H1 (cell line): ENCODE data around the gene PIAS1. TPM values are rescaled to one million over a fixed set of nuclear protein-coding genes. Genes with fewer than 3 reads are reported as not detected.

Source experiments
- CTCF ChIA-PET: fragments of 300-600 bp; sonication (Branson Sonifier 250); formaldehyde crosslinking; loops from one replicate; lab custom pipeline; 2021; ENCODE audit not compliant: partially characterized antibody; lab: Charles Lee
- POLR2A ChIA-PET: fragments of 300-600 bp; sonication (Branson Sonifier 250); formaldehyde crosslinking; loops from one replicate; lab custom pipeline; 2021; ENCODE audit warnings: inconsistent platforms; ENCODE audit not compliant: partially characterized antibody; lab: Charles Lee
- DNase-seq, 2 experiments: peaks; one replicate each; pipeline versions ENCODE4 v3.0.0 to v3.0.0-alpha.2; 2010 to 2022; ENCODE audit warnings: low spot score in 2 of 2, low read depth in 1 of 2, mixed read lengths in 1 of 2
- FAIRE-seq: peaks from 2 replicates; lab custom pipeline; 2011; peaks lifted over from hg19 to GRCh38; lab: Jason Lieb, UNC
- H2AFZ ChIP-seq: 2 replicates; pipeline ENCODE4 v1.8.1; 2012; ENCODE audit warnings: low read length, inconsistent platforms
- H2AK5ac ChIP-seq: 2 replicates; pipeline ENCODE4 v1.6.1; 2013; ENCODE audit warnings: low read depth, low read length
- H2BK120ac ChIP-seq: replicated peaks from 2 replicates; pipeline ENCODE3; 2013; ENCODE audit warnings: low read depth, low read length, inconsistent platforms
- H2BK12ac ChIP-seq: 2 replicates; pipeline ENCODE4 v1.6.1; 2013; ENCODE audit warnings: low read depth, low read length
- H2BK15ac ChIP-seq: 2 replicates; pipeline ENCODE4 v1.6.1; 2013; ENCODE audit warnings: low read length
- H2BK20ac ChIP-seq: 2 replicates; pipeline ENCODE4 v1.6.1; 2013; ENCODE audit warnings: low read length
- H2BK5ac ChIP-seq: 2 replicates; pipeline ENCODE4 v1.6.1; 2013; ENCODE audit warnings: low read depth, low read length
- H3K14ac ChIP-seq: 2 replicates; pipeline ENCODE4 v1.6.1; 2013; ENCODE audit warnings: inconsistent platforms; ENCODE audit not compliant: insufficient read length
- H3K18ac ChIP-seq: 2 replicates; pipeline ENCODE4 v1.6.1; 2013; ENCODE audit warnings: low read length; ENCODE audit errors: extremely low read depth
- H3K23ac ChIP-seq: 2 replicates; pipeline ENCODE4 v1.6.1; 2013; ENCODE audit warnings: inconsistent platforms; ENCODE audit not compliant: insufficient read length
- H3K23me2 ChIP-seq: 2 replicates; pipeline ENCODE4 v1.6.1; 2013; ENCODE audit warnings: low read depth, low read length
- H3K27ac ChIP-seq: 2 replicates; pipeline ENCODE4 v1.6.1; 2011; ENCODE audit warnings: low read depth, low read length, inconsistent platforms
- H3K27me3 ChIP-seq, 4 experiments: replicated peaks in 1 of 4; 1 replicate in 1 of 4; 2 replicates in 3 of 4; pipeline versions ENCODE4 v1.6.1 to v1.8.1; 2011 to 2013; ENCODE audit warnings: low read length in 3 of 4, mild to moderate bottlenecking in 3 of 4, inconsistent platforms in 2 of 4, mixed read lengths in 2 of 4, moderate library complexity in 1 of 4; ENCODE audit not compliant: control insufficient read depth in 3 of 4, insufficient read depth in 3 of 4; ENCODE audit errors: extremely low read depth in 1 of 4
- H3K36me3 ChIP-seq, 4 experiments: 2 replicates each; pipeline versions ENCODE4 v1.6.1 to v1.8.1; 2011 to 2013; ENCODE audit warnings: mild to moderate bottlenecking in 4 of 4, low read length in 3 of 4, moderate library complexity in 2 of 4, control low read depth in 1 of 4, inconsistent platforms in 1 of 4; ENCODE audit not compliant: insufficient read depth in 4 of 4, control insufficient read depth in 2 of 4
- H3K4ac ChIP-seq: replicated peaks from 2 replicates; pipeline ENCODE3; 2013; ENCODE audit warnings: low read length, low read depth, mixed read lengths, inconsistent platforms; ENCODE audit not compliant: insufficient read length
- H3K4me1 ChIP-seq, 4 experiments: replicated peaks in 1 of 4; 1 replicate in 1 of 4; 2 replicates in 3 of 4; pipeline versions ENCODE4 v1.6.1 to v1.8.1; 2011 to 2013; ENCODE audit warnings: low read length in 3 of 4, inconsistent platforms in 2 of 4, mixed read lengths in 1 of 4; ENCODE audit not compliant: insufficient read depth in 4 of 4, control insufficient read depth in 3 of 4
- H3K4me2 ChIP-seq, 2 experiments: 2 replicates each; pipeline versions ENCODE4 v1.6.1 to v1.8.1; 2011 to 2013; ENCODE audit warnings: low read depth in 2 of 2, low read length in 2 of 2, control low read depth in 1 of 2, inconsistent platforms in 1 of 2, mild to moderate bottlenecking in 1 of 2; ENCODE audit not compliant: insufficient read depth in 1 of 2
- H3K4me3 ChIP-seq, 4 experiments: fragments of 200-600, 300-600 bp in 1 of 4; sonication (generic), shearing (Covaris generic), sonication (Bioruptor Twin) in 1 of 4; 2 replicates each; pipeline versions ENCODE4 v1.5.1 to v1.8.1; 2011 to 2016; ENCODE audit warnings: low read length in 4 of 4, low read depth in 3 of 4, control low read depth in 2 of 4, inconsistent platforms in 2 of 4, mild to moderate bottlenecking in 2 of 4, mixed read lengths in 1 of 4, moderate library complexity in 1 of 4; ENCODE audit not compliant: insufficient read depth in 2 of 4; ENCODE audit errors: extremely low read depth in 1 of 4
- H3K56ac ChIP-seq: replicated peaks from 2 replicates; pipeline ENCODE3; 2013; ENCODE audit warnings: low read depth, mild to moderate bottlenecking, mixed read lengths, low read length, inconsistent platforms; ENCODE audit not compliant: insufficient read length
- H3K79me1 ChIP-seq: 2 replicates; pipeline ENCODE4 v1.6.1; 2013; ENCODE audit warnings: low read depth, low read length, control low read depth
- H3K79me2 ChIP-seq, 2 experiments: 2 replicates each; pipeline versions ENCODE4 v1.6.1 to v1.8.1; 2012 to 2013; ENCODE audit warnings: low read length in 2 of 2, mild to moderate bottlenecking in 2 of 2, inconsistent platforms in 1 of 2; ENCODE audit not compliant: insufficient read depth in 2 of 2, control insufficient read depth in 1 of 2
- H3K9ac ChIP-seq, 4 experiments: replicated peaks in 1 of 4; 1 replicate in 1 of 4; 2 replicates in 3 of 4; pipeline versions ENCODE4 v1.6.1 to v1.8.1; 2011 to 2013; ENCODE audit warnings: low read depth in 3 of 4, low read length in 3 of 4, control low read depth in 2 of 4, mild to moderate bottlenecking in 2 of 4, moderate library complexity in 2 of 4, inconsistent platforms in 1 of 4; ENCODE audit errors: extremely low read depth in 1 of 4
- H3K9me3 ChIP-seq, 2 experiments: 2 replicates each; pipeline versions ENCODE4 v1.6.1 to v1.8.1; 2012 to 2013; ENCODE audit warnings: mild to moderate bottlenecking in 2 of 2, moderate library complexity in 2 of 2, control low read depth in 1 of 2, inconsistent platforms in 1 of 2, low read depth in 1 of 2, low read length in 1 of 2, mixed read lengths in 1 of 2; ENCODE audit not compliant: insufficient read depth in 2 of 2
- H4K20me1 ChIP-seq, 2 experiments: replicated peaks in 1 of 2; 2 replicates each; pipeline versions ENCODE3 to v1.8.1; 2011 to 2013; ENCODE audit warnings: inconsistent platforms in 2 of 2, low read length in 2 of 2, mild to moderate bottlenecking in 1 of 2; ENCODE audit not compliant: insufficient read depth in 2 of 2, control insufficient read depth in 1 of 2
- H4K5ac ChIP-seq: 2 replicates; pipeline ENCODE4 v1.6.1; 2013; ENCODE audit warnings: low read length, low read depth, mixed read lengths, inconsistent platforms; ENCODE audit not compliant: insufficient read length
- H4K8ac ChIP-seq: 2 replicates; pipeline ENCODE4 v1.8.0; 2013; ENCODE audit warnings: mild to moderate bottlenecking, moderate library complexity, low read length, inconsistent platforms; ENCODE audit not compliant: insufficient read depth; ENCODE audit errors: extremely low read depth
- H4K91ac ChIP-seq: replicated peaks from 2 replicates; pipeline ENCODE3; 2013; ENCODE audit warnings: low read length, mixed read lengths, inconsistent platforms; ENCODE audit not compliant: insufficient read length
- CTCF ChIP-seq, 3 experiments: IDR thresholded peaks; 1 replicate in 2 of 3; 2 replicates in 1 of 3; pipeline versions ENCODE4 v1.5.1 to v1.6.1; 2011; ENCODE audit warnings: low read length in 3 of 3, mild to moderate bottlenecking in 3 of 3, inconsistent platforms in 2 of 3, low read depth in 1 of 3, moderate library complexity in 1 of 3; ENCODE audit not compliant: insufficient read depth in 1 of 3; ENCODE audit errors: control extremely low read depth in 1 of 3
- EGR1 ChIP-seq: IDR thresholded peaks from 2 replicates; pipeline ENCODE4 v1.6.1; 2011; ENCODE audit warnings: low read depth, low read length, borderline replicate concordance
- GABPA ChIP-seq: IDR thresholded peaks from 2 replicates; pipeline ENCODE4 v1.6.1; 2011; ENCODE audit warnings: mild to moderate bottlenecking, low read length, moderate library complexity, borderline replicate concordance; ENCODE audit not compliant: insufficient read depth
- HDAC6 ChIP-seq: IDR thresholded peaks from one replicate; pipeline ENCODE4 v1.7.1; 2012; ENCODE audit warnings: low read depth, mild to moderate bottlenecking, inconsistent platforms, low read length, moderate library complexity
- JUND ChIP-seq: IDR thresholded peaks from 2 replicates; pipeline ENCODE4 v1.6.1; 2011; ENCODE audit warnings: mild to moderate bottlenecking, improper control_type of control experiment, low read length
- RAD21 ChIP-seq, 2 experiments: IDR thresholded peaks in 1 of 2; conservative IDR thresholded peaks in 1 of 2; 2 replicates each; pipeline ENCODE4 v1.6.1; 2011; ENCODE audit warnings: low read depth in 2 of 2, low read length in 2 of 2, improper control_type of control experiment in 1 of 2, inconsistent platforms in 1 of 2, mild to moderate bottlenecking in 1 of 2, moderate library complexity in 1 of 2
- RXRA ChIP-seq: IDR thresholded peaks from 2 replicates; pipeline ENCODE4 v1.6.1; 2011; ENCODE audit warnings: low read depth, mild to moderate bottlenecking, low read length, moderate library complexity; ENCODE audit not compliant: insufficient read depth
- TAF1 ChIP-seq: IDR thresholded peaks from 2 replicates; pipeline ENCODE4 v1.6.1; 2011; ENCODE audit warnings: mild to moderate bottlenecking, low read depth, low read length
- TCF12 ChIP-seq: IDR thresholded peaks from 2 replicates; pipeline ENCODE4 v1.6.1; 2011; ENCODE audit warnings: low read depth, mild to moderate bottlenecking, low read length
- YY1 ChIP-seq: IDR thresholded peaks from 2 replicates; pipeline ENCODE4 v1.6.1; 2011; ENCODE audit warnings: low read depth, mild to moderate bottlenecking, low read length
- WGBS, 2 experiments: shearing (Covaris generic) in 1 of 2; methylation state at CpG; one replicate each; pipeline versions ENCODE4 v1.1.6 to v1.1.7; 2013 to 2015; ENCODE audit warnings: low lambda C conversion rate in 2 of 2, mixed read lengths in 2 of 2, inconsistent platforms in 1 of 2, low coverage in 1 of 2, missing lambda C conversion rate in 1 of 2; ENCODE audit not compliant: insufficient replicate concordance in 2 of 2, insufficient coverage in 1 of 2, insufficient read length in 1 of 2; ENCODE audit errors: extremely low coverage in 1 of 2, missing lambda C conversion rate in 1 of 2; 5-methylcytosine and 5-hydroxymethylcytosine counted together
- polyA plus RNA-seq, 7 experiments: library from polyadenylated mRNA; depleted of rRNA in 3 of 7; stranded (reverse) in 5 of 7; unstranded in 2 of 7; fragments of >200 nt in 5 of 7; fragments of 200-250 nt in 2 of 7; gene quantifications; 1 replicate in 5 of 7; 2 replicates in 1 of 7; 4 replicates in 1 of 7; pipeline versions ENCODE4 v1.2.1 to v1.2.3, GENCODE V29; 2011 to 2013; ENCODE audit warnings: missing spikeins in 2 of 7, mixed read lengths in 2 of 7
- total RNA-seq: library from RNA; stranded (reverse); fragmentation: NEBNext Ultra II Directional; extraction: Animal tissue kit (Norgen Biotek cat#: 25700); gene quantifications from 2 replicates; pipeline ENCODE4 v1.2.1, GENCODE V29; 2021

The PIAS1 gene
- total and polyA plus RNA-seq, 2 of the 8 experiments (the other 6 are each of a cell fraction or from before 2014, with no cell fraction given), result 30.8 to 34.5 TPM

- no peak for FAIRE-seq
- H3K79me1 ChIP-seq, result no peaks in the 10 kb centered on the region
- TF ChIP-seq RAD21 (IDR thresholded peaks at IDR 0.05 in 1 of 2, conservative IDR thresholded peaks at IDR 0.05 in 1 of 2; ENCODE audit: low read depth in 2 of 2, low read length in 2 of 2), result no peak
- TF ChIP-seq RXRA, result no peak
- no peak for TF ChIP-seq TCF12
- TF ChIP-seq YY1, result no peak
- no peak for TF ChIP-seq EGR1
- TF ChIP-seq JUND, result no peak
- no peak for TF ChIP-seq HDAC6
- TF ChIP-seq CTCF (IDR thresholded peaks at IDR 0.05; ENCODE audit: control extremely low read depth in 1 of 3, insufficient read depth in 1 of 3, low read depth in 1 of 3, low read length in 3 of 3), result no peak
- TF ChIP-seq TAF1, result no peak
- TF ChIP-seq GABPA, result no peak
Measured at GRCh38 chr15:68012911-68013310, 41.2 kb upstream of the PIAS1 start.

More at GRCh38 chr15:68012911-68013310, 41.2 kb upstream of the PIAS1 start:
- Histone ChIP-seq H2AFZ (no peak overlapping the region), H3K36me3 (no peaks in the 10 kb centered on the region), H3K14ac (no peak overlapping the region), H3K4me1 (peaks cover 0 to 8% (median 3%) of the 10 kb centered on the region in 4 experiments; a peak in 3 of 7 replicates), H3K79me2 (no peaks in the 10 kb centered on the region), H3K23ac (no peak overlapping the region), H3K9ac (no peak overlapping the region), H3K27ac (no peak overlapping the region), H2BK5ac (no peak overlapping the region), H2BK15ac (no peak overlapping the region), H2AK5ac (no peak overlapping the region), H2BK12ac (no peak overlapping the region), H2BK120ac (no peak overlapping the region), H2BK20ac (no peak overlapping the region), H3K27me3 (no peaks in the 10 kb centered on the region), H4K20me1 (no peaks in the 10 kb centered on the region), H3K4me2 (no peak overlapping the region), H3K4ac (no peak overlapping the region), H4K8ac (no peak overlapping the region), H3K56ac (no peak overlapping the region), H3K4me3 (no peak overlapping the region), H3K23me2 (no peaks in the 10 kb centered on the region; the same call in 1 of the 2 replicates), H3K18ac (no peak overlapping the region), H4K5ac (no peak overlapping the region), H4K91ac (no peak overlapping the region), H3K9me3 (no peaks in the 10 kb centered on the region; a peak in 1 of 4 replicates)
- 91% methylated on average over 1 of the region's 1 CpG; no CpG with 5 or more reads in 1 of the 2 experiments for WGBS, 2 experiments
- POLR2A ChIA-PET, result no interaction called here
- DNase-seq, result no peak
- CTCF ChIA-PET, result interaction anchor here (0.5 kb wide), 1 partner anchor 17 kb away, joined by 4 read pairs; no protein-coding TSS in a partner anchor
